K562 (cell line): ENCODE results near the gene CHST13. TPM values are rescaled to one million over a fixed set of nuclear protein-coding genes. Genes with fewer than 3 reads are reported as not detected.

Experiments
- ATAC-seq: fragments of 200-7000 bp; cut with Tn5 transposase; 3 replicates; pipeline ENCODE4 v1.9.1; 2020; ENCODE audit warnings: moderate library complexity
- BruUV-seq: library from RNA; stranded (reverse); fragments of 400-500 nt; replicated peaks from 2 replicates; lab custom pipeline; 2021; lab: Mats Ljungman, UMichigan
- CTCF ChIA-PET: fragments of 300-600 bp; formaldehyde crosslinking; extraction: SDS; loops from one replicate; lab custom pipeline; 2021; ENCODE audit warnings: low intra/inter-chr PET ratio; lab: Yijun Ruan, JAX
- POLR2A ChIA-PET: fragments of 300-600, 350-650 bp; sonication (Branson Sonifier 250); formaldehyde crosslinking; extraction: SDS; loops from one replicate; lab custom pipeline; 2021; ENCODE audit warnings: antibody characterized with exemption, inconsistent platforms; lab: Yijun Ruan, JAX
- DNase-seq, 4 experiments: peaks; one replicate each; pipeline versions ENCODE4 v3.0.0 to v3.0.0-alpha.2; 2011 to 2018; ENCODE audit warnings: low spot score in 3 of 4, mixed read lengths in 3 of 4; ENCODE audit errors: extremely low read depth in 1 of 4
- FAIRE-seq: peaks from 2 replicates; lab custom pipeline; 2011; peaks lifted over from hg19 to GRCh38; lab: Jason Lieb, UNC
- H2AFZ ChIP-seq: 2 replicates; pipeline ENCODE4 v1.6.0; 2011; ENCODE audit warnings: low read depth, low read length, control low read depth, inconsistent platforms
- H3K27ac ChIP-seq: fragments of 200-600 bp; 3 replicates; pipeline ENCODE4 v1.8.0; 2011; ENCODE audit warnings: low read depth, mild to moderate bottlenecking, control low read depth, inconsistent platforms, low read length, moderate library complexity, mixed read lengths; ENCODE audit errors: extremely low read depth
- H3K27me3 ChIP-seq, 2 experiments: fragments of 300-600 bp in 1 of 2; 2 replicates in 1 of 2; 3 replicates in 1 of 2; pipeline versions ENCODE4 v1.6.0 to v1.8.0; 2011; ENCODE audit warnings: inconsistent platforms in 2 of 2, low read length in 2 of 2, mild to moderate bottlenecking in 1 of 2, mixed read lengths in 1 of 2, moderate library complexity in 1 of 2; ENCODE audit not compliant: control insufficient read depth in 2 of 2, insufficient read depth in 2 of 2
- H3K36me3 ChIP-seq: fragments of 300-600 bp; 3 replicates; pipeline ENCODE4 v1.8.0; 2011; ENCODE audit warnings: mild to moderate bottlenecking, low read length, inconsistent platforms; ENCODE audit not compliant: control insufficient read depth, insufficient read depth
- H3K4me1 ChIP-seq, 2 experiments: fragments of 200-600 bp in 1 of 2; replicated peaks in 1 of 2; 2 replicates in 1 of 2; 3 replicates in 1 of 2; pipeline versions ENCODE4 v1.5.1 to v1.8.0; 2011; ENCODE audit warnings: inconsistent platforms in 2 of 2, low read length in 2 of 2, mild to moderate bottlenecking in 1 of 2, mixed read lengths in 1 of 2, moderate library complexity in 1 of 2; ENCODE audit not compliant: control insufficient read depth in 2 of 2, insufficient read depth in 2 of 2
- H3K4me2 ChIP-seq: 2 replicates; pipeline ENCODE4 v1.6.1; 2011; ENCODE audit warnings: low read length, control low read depth, inconsistent platforms, mixed read lengths; ENCODE audit not compliant: insufficient read depth
- H3K4me3 ChIP-seq: fragments of 200-600 bp; sonication (generic), shearing (Covaris generic); 2 replicates; pipeline ENCODE4 v1.5.1; 2016; ENCODE audit warnings: control low read depth, inconsistent platforms
- H3K79me2 ChIP-seq: fragments of 200-600 bp; 3 replicates; pipeline ENCODE4 v1.8.0; 2011; ENCODE audit warnings: low read length, inconsistent platforms; ENCODE audit not compliant: control insufficient read depth, insufficient read depth
- H3K9ac ChIP-seq, 2 experiments: 2 replicates each; pipeline versions ENCODE4 v1.6.0 to v1.6.1; 2011; ENCODE audit warnings: low read depth in 2 of 2, low read length in 2 of 2, control low read depth in 1 of 2, inconsistent platforms in 1 of 2, mild to moderate bottlenecking in 1 of 2, mixed read lengths in 1 of 2; ENCODE audit not compliant: insufficient read depth in 1 of 2
- H3K9me1 ChIP-seq: one replicate; pipeline ENCODE4 v1.6.0; 2011; ENCODE audit warnings: inconsistent platforms, mild to moderate bottlenecking, low read length, moderate library complexity; ENCODE audit not compliant: control insufficient read depth, insufficient read depth
- H3K9me3 ChIP-seq: replicated peaks from 2 replicates; pipeline ENCODE4 v1.5.1; 2011; ENCODE audit warnings: low read depth, low read length, inconsistent platforms; ENCODE audit not compliant: control insufficient read depth, insufficient read depth
- H4K20me1 ChIP-seq: replicated peaks from 2 replicates; pipeline ENCODE4 v1.6.1; 2011; ENCODE audit warnings: low read length, inconsistent platforms, mixed read lengths; ENCODE audit not compliant: control insufficient read depth, insufficient read depth
- HSF4 ChIP-seq: fragments of 250-450 bp; sonication (Bioruptor Pico); IDR thresholded peaks from 2 replicates; pipeline ENCODE4 v2.1.2; 2022; ENCODE audit warnings: mild to moderate bottlenecking, moderate library complexity, borderline replicate concordance
- RREB1 ChIP-seq: fragments of 250-450 bp; sonication (Bioruptor Pico); IDR thresholded peaks from 2 replicates; pipeline ENCODE4 v1.4.0; 2020
- ZFPM2 ChIP-seq: fragments of 250-450 bp; sonication (Bioruptor Pico); IDR thresholded peaks from 2 replicates; pipeline ENCODE4 v1.5.1; 2022; ENCODE audit warnings: mild to moderate bottlenecking
- ZNF253 ChIP-seq: fragments of 250-450 bp; sonication (Bioruptor Pico); conservative IDR thresholded peaks from 2 replicates; pipeline ENCODE4 v1.6.1; 2021; ENCODE audit warnings: mild to moderate bottlenecking
- ZNF76 ChIP-seq: fragments of 250-450 bp; sonication (Bioruptor Pico); IDR thresholded peaks from 2 replicates; pipeline ENCODE4 v1.4.0; 2020; ENCODE audit warnings: mild to moderate bottlenecking, moderate library complexity, borderline replicate concordance
- WGBS: fragments of 100-300 bp; shearing (Covaris generic); methylation state at CpG from one replicate; pipeline ENCODE4 v1.1.6; 2016; ENCODE audit warnings: low coverage, mixed read lengths; ENCODE audit not compliant: insufficient coverage; ENCODE audit errors: missing lambda C conversion rate; 5-methylcytosine and 5-hydroxymethylcytosine counted together
- in situ Hi-C: fragments of 300-500 bp; cut with MboI; formaldehyde crosslinking; loops from 4 replicates; pipeline ENCODE4 v1.15.0; 2018; ENCODE audit warnings: inconsistent platforms, mixed read lengths
- intact Hi-C: fragments of 100-400 bp; cut with micrococcal nuclease; formaldehyde crosslinking; loops from 2 replicates; pipeline ENCODE4 v1.14.2; 2022
- polyA plus RNA-seq, 8 experiments: library from polyadenylated mRNA; depleted of rRNA in 4 of 8; stranded (reverse) in 5 of 8; unstranded in 3 of 8; fragments of >200 nt; fragmentation: Nextera tagmentation in 2 of 8; fragmentation: Illumina TruSeq in 1 of 8; extraction: Ambion mirVana in 2 of 8; extraction: Trizol in 1 of 8; gene quantifications; 2 replicates each; pipeline versions ENCODE4 v1.2.1 to v1.2.3, GENCODE V29; 2011 to 2014; ENCODE audit warnings: inconsistent platforms in 1 of 8, missing spikeins in 1 of 8
- total RNA-seq, 7 experiments: library from RNA; depleted of rRNA in 6 of 7; stranded (reverse); fragments of >200 nt in 6 of 7; fragmentation: Illumina TruSeq in 2 of 7; extraction: Trizol in 2 of 7; gene quantifications; 2 replicates each; pipeline versions ENCODE4 v1.2.1 to v1.2.3, GENCODE V29; 2011 to 2021; ENCODE audit warnings: low replicate concordance in 1 of 7
- TF ChIP-seq, protein P1 (sequence below): fragments of 250-450 bp; sonication (Bioruptor Pico); IDR thresholded peaks from 2 replicates; pipeline ENCODE4 v1.5.0; 2021; ENCODE audit warnings: mild to moderate bottlenecking, borderline replicate concordance
- TF ChIP-seq, protein P2 (sequence below), 3 experiments: IDR thresholded peaks in 2 of 3; conservative IDR thresholded peaks in 1 of 3; 2 replicates each; pipeline ENCODE4 v1.5.1; 2011 to 2012; ENCODE audit warnings: low read length in 3 of 3, mild to moderate bottlenecking in 3 of 3, control low read depth in 2 of 3, improper control_type of control experiment in 1 of 3, inconsistent platforms in 1 of 3, low read depth in 1 of 3, mixed read lengths in 1 of 3, moderate library complexity in 1 of 3; ENCODE audit not compliant: insufficient read depth in 2 of 3

Gene CHST13
- total and polyA plus RNA-seq, 9 of the 15 experiments (the other 6 are each of a cell fraction or from before 2014, with no cell fraction given), result not detected

GRCh38 chr3:126482503-126483255 is 41.3 kb upstream of the CHST13 start:
- no peak; the same call in 2 of the 3 replicates for ATAC-seq
- H3K9ac ChIP-seq, result no peak overlapping the region
- TF ChIP-seq RREB1 (CRISPR knock-in tag), result no peak
- TF ChIP-seq, protein P1, sequence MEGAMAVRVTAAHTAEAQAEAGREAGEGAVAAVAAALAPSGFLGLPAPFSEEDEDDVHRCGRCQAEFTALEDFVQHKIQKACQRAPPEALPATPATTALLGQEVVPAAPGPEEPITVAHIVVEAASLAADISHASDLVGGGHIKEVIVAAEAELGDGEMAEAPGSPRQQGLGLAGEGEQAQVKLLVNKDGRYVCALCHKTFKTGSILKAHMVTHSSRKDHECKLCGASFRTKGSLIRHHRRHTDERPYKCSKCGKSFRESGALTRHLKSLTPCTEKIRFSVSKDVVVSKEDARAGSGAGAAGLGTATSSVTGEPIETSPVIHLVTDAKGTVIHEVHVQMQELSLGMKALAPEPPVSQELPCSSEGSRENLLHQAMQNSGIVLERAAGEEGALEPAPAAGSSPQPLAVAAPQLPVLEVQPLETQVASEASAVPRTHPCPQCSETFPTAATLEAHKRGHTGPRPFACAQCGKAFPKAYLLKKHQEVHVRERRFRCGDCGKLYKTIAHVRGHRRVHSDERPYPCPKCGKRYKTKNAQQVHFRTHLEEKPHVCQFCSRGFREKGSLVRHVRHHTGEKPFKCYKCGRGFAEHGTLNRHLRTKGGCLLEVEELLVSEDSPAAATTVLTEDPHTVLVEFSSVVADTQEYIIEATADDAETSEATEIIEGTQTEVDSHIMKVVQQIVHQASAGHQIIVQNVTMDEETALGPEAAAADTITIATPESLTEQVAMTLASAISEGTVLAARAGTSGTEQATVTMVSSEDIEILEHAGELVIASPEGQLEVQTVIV (CRISPR knock-in tag), result no peak
- no peak for TF ChIP-seq ZNF76 (CRISPR knock-in tag)
- TF ChIP-seq HSF4 (CRISPR knock-in tag), result no peak
- TF ChIP-seq, protein P2, sequence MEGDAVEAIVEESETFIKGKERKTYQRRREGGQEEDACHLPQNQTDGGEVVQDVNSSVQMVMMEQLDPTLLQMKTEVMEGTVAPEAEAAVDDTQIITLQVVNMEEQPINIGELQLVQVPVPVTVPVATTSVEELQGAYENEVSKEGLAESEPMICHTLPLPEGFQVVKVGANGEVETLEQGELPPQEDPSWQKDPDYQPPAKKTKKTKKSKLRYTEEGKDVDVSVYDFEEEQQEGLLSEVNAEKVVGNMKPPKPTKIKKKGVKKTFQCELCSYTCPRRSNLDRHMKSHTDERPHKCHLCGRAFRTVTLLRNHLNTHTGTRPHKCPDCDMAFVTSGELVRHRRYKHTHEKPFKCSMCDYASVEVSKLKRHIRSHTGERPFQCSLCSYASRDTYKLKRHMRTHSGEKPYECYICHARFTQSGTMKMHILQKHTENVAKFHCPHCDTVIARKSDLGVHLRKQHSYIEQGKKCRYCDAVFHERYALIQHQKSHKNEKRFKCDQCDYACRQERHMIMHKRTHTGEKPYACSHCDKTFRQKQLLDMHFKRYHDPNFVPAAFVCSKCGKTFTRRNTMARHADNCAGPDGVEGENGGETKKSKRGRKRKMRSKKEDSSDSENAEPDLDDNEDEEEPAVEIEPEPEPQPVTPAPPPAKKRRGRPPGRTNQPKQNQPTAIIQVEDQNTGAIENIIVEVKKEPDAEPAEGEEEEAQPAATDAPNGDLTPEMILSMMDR (IDR thresholded peaks at IDR 0.05 in 2 of 3, conservative IDR thresholded peaks at IDR 0.05 in 1 of 3; ENCODE audit: insufficient read depth in 2 of 3, low read depth in 1 of 3, low read length in 3 of 3), result no peak
- no peak for TF ChIP-seq ZNF253 (CRISPR knock-in tag)
- no peak for TF ChIP-seq ZFPM2

More at GRCh38 chr3:126482503-126483255, 41.3 kb upstream of the CHST13 start:
- Histone ChIP-seq H3K79me2 (no peaks in the 10 kb centered on the region), H3K4me1 (no peaks in the 10 kb centered on the region; a peak in 2 of 5 replicates), H3K27ac (no peak overlapping the region), H3K36me3 (no peaks in the 10 kb centered on the region), H3K4me2 (no peak overlapping the region), H3K27me3 (peaks cover 0 to 16% of the 10 kb centered on the region in 2 experiments; a peak in 2 of 5 replicates), H3K9me3 (no peaks in the 10 kb centered on the region), H4K20me1 (no peaks in the 10 kb centered on the region), H3K9me1 (no peaks in the 10 kb centered on the region), H2AFZ (no peak overlapping the region), H3K4me3 (no peak overlapping the region)
- in situ Hi-C loops, result no loop called here
- no TSS peak for BruUV-seq
- POLR2A ChIA-PET, result no interaction called here
- WGBS, result 12% methylated on average over 10 of the region's 15 CpGs
- no peak for FAIRE-seq
- no peak for DNase-seq
- CTCF ChIA-PET, result no interaction called here
- intact Hi-C loops, result no loop called here
